NOMO-1 treated with dmso at 0.1 percent for 144 hours (cell line): ENCODE measurements around the gene FNBP1.

ENCODE experiments used
- DNase-seq: peaks from one replicate; lab custom pipeline; 2025; ENCODE audit not compliant: unreplicated experiment; lab: John Stamatoyannopoulos, UW

The FNBP1 gene

GRCh38 chr9:130042885-130043653, at the start of gene FNBP1:
TSS of gene FNBP1 (minus strand) at chr9:130043189. CDS start at chr9:130042975, 214 bp downstream.
- peak; percentile 39 for DNase-seq

GRCh38 chr9:130090915-130091314, 47.9 kb upstream of the FNBP1 start:
- DNase-seq = no peak

GRCh38 chr9:130089141-130089540, 46.2 kb upstream of the FNBP1 start:
- DNase-seq = no peak

DNA sequence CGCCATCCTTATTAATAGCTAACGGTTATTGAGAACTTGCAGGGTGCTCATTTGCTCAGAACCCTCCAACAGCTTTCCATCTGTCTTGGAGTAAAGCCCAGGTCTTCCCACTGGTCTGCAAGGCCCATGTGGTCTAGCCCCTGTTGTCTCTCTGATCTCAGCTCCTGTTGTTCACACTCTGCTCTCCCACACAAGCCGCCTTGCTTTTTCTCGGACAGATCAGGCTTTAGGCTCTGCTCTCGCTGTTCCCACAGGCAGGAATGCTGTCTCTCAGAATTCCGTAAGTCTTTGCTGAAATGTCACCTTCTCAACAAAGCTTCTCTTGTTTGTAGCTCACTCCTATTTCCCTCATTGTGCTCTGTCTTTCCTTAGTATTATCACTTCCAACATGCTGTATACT, 45.1 kb upstream of the FNBP1 start:
- no peak for DNase-seq

DNA sequence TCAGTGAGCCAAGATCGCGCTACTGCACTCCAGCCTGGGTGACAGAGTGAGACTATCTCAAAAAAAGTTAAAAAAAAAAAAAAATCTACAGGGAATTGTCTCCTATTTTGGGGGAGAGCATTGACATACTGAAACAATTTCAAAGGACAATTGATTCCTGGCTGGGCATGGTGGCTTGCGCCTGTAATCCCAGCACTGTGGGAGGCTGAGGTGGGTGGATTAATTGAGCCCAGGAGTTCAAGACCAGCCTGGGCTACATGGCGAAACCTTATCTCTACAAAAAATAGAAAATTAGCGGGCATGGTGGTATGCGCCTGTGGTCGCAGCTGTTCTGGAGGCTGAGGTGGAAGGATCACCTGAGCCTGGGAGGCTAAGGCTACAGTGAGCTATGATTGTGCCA, 41.3 kb upstream of the FNBP1 start:
- DNase-seq = no peak

DNA sequence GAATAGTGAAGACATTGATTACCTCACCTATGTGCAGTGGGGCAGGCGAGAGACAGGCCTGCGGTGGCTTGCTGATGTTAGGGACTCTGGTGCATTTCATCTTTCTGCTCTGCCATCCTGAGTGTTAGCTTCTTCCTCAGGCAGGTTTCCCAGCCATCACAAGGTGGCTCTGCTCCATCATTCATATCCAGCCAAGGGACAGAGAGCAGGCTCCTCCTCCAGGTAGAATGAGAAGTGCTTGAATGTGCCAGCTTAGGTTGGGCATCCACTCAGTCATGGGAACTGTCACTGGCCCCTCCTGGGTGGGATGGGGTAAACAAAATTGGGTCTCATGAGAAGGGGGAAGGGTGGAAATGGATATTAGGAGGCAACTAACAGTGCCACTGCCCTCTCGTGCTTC, 35.6 kb upstream of the FNBP1 start:
- no peak for DNase-seq

GRCh38 chr9:130073373-130073772, 30.4 kb upstream of the FNBP1 start:
- no peak for DNase-seq

- no peak for DNase-seq
Measured at GRCh38 chr9:130072515-130073235, 29.7 kb upstream of the FNBP1 start.

DNA sequence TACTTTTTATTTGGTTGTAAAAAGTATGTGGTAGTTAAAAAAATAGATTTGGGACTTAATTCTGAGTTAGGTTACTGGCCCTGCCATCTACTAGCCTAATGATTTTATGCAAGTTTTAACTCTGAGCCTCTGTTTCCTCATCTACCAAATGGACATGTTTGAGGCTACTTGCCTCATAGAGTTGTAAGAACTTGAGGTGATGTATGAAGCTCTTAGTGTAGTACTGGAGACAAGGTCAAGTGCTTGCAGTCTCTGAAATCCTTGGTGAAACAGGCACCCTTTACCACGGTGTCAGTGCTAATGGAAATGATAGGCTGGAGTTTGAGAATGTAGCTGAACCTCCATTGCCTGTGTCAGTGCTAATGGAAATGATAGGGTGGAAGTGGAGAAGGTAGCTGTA, 26.1 kb upstream of the FNBP1 start:
- no peak for DNase-seq

DNA sequence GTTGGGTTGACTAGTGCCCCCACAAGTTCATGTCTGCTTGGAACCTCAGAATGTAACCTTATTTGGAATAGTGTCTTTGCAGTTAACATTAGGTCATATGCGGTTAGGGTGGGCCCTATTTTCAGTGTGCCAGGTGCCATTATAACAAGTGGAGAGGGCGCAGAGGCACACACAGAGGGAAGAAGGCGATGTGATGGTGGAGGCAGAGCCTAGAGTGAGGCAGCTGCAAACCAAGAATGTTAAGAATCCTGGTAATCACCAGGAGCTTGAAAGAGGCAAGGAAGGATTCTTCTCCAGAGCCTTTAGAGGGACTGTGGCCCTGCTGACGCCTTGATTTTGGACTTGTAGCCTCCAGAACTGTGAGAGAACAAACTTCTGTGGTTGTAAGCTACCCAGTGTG, 21.6 kb upstream of the FNBP1 start:
- no peak for DNase-seq

GRCh38 chr9:130062750-130063149, 19.8 kb upstream of the FNBP1 start:
- DNase-seq = no peak

- DNase-seq = no peak
Measured at GRCh38 chr9:130060296-130060695, 17.3 kb upstream of the FNBP1 start.

DNA sequence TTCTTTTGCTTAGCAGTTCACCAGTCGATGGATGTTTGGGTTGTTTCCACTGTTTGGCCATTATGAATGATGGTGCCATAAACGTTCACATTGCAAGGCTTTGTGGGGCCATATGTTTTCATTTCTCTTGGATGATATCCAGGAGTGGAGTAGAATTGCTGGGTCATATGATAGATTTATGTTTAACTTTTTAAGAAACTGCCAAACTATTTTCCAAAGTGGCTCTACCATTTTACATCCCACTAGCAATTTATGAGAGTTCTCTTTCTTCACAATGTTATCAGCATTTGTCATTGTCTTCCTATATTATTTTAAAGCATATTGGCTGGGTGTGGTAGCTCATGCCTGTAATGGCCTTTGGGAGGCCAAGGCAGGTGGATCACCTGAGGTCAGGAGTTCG, 15.9 kb upstream of the FNBP1 start:
- no peak for DNase-seq

- no peak for DNase-seq
Measured at GRCh38 chr9:130058154-130058553, 15.2 kb upstream of the FNBP1 start.

GRCh38 chr9:130054820-130055219, 11.8 kb upstream of the FNBP1 start:
- DNase-seq = no peak

DNA sequence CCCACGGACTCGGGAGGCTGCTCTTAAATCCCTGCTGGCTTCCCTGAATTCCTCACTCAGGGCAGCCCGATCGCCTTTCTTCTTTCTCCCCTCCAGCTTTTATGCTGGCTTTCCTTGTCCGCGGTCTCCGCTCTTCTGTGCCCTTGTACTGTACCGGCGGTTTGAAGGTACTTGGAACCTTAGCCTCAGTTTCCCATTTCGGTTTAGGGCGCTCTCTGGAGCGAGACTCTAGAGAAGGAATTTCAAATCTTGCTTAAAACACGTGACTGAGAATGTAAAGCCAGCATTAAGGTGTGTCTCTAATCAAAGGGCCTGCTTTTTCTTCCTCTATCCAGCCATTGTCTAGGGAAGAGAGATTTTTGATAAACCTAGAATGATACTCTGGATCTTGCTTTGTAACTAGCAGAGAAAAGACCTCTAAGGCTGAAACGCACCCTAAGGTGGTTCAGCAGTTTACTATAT, 11.4 kb upstream of the FNBP1 start:
- DNase-seq = no peak

DNA sequence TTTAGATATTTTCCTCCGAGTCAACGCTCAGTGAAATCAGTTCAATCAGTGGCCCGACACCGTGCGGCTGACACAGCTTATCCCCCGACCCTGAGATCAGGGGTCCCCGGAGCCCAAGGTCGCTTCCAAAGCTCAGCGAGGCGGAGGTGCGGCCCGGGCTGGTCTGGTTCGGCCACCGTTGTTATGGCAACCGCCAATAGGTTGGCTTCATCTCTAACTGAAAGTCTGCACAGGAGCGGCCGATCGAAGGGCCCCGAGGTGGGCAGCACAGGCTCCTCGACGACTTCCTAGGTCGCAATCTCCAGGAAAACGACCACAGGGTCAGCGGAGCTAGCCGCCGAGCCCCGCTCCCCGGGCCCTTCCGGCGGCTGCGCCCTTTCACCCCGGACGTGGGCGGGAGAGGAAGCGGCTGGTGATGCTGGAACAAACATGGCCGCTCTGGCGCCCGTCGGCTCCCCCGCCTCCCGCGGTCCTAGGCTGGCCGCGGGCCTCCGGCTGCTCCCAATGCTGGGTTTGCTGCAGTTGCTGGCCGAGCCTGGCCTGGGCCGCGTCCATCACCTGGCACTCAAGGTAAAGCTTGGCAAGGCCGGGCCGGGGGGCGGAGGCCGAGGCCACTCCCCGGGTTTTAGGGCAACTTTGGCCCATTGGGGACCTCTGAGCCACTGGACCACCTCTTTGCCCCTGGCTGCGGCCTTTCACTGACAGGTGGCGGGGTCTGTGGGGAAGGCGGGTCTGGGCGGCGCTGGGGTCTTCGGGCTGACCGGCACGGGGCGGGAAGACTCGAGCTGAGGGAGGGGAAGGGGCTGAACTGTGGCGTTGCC, 10.7 kb upstream of the FNBP1 start, which contains the start of gene GPR107:
Gene GPR107 (plus strand): TSS at position 403 of the 821 bp plus-strand sequence. CDS start 27 bp downstream, at position 430.
- peak; percentile 31 for DNase-seq

DNA sequence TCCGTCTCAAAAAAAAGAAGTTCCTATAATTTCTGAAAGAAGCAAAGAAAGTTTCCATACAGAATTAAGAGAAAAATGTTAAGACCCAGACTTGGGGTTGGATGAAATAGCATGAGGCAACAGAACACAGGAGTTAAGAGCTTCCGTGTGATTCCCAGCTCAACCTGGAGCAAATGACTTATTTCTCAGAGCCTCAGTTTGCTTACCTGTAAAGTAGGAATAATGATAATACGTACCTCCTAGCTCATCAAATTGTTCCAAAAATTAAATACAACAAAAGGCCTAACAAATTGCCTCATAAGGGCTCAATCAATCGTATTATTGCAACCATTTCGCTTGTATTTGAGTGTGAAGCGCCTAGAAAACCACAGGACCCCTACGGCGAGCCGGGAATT, 10.1 kb upstream of the FNBP1 start:
- DNase-seq = no peak

DNA sequence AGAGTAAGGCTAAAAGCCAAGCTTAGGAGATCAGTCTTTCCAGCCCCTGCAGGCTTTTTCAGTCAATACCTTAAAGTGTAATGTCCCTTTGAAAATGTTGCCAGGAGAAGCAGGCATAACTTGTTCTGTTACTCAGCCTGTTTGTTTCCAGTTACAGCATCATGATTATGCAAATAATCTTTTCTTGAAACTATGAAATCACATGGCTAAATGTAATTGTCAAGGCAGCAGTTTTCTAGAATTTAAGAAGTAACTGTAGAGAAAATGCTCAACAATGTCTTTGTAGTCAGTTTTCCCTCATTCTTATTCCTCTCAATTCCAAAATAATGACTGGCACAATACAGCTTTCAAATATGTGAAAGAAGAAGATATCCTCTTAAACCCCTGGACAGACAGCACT, 8.9 kb upstream of the FNBP1 start:
- DNase-seq = no peak

DNA sequence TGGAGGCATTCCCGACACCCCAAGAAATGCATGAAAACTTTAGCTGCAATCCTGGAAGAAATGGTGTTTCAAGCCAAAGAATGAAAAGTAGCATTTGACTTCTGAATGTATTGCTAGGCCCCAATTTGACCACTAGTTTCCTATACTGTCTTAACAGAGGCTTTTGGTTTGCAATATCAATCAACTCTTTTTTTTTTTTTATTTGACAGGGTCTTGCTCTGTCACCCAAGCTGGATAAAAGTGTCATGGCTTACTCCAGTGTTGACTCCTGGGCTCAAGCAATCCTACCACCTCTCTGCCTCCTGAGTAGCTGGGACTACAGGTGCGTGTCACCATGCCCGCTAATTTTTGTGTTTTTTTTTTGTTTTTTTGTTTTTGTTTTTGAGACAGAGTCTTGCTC, 7.5 kb upstream of the FNBP1 start:
- no peak for DNase-seq

DNA sequence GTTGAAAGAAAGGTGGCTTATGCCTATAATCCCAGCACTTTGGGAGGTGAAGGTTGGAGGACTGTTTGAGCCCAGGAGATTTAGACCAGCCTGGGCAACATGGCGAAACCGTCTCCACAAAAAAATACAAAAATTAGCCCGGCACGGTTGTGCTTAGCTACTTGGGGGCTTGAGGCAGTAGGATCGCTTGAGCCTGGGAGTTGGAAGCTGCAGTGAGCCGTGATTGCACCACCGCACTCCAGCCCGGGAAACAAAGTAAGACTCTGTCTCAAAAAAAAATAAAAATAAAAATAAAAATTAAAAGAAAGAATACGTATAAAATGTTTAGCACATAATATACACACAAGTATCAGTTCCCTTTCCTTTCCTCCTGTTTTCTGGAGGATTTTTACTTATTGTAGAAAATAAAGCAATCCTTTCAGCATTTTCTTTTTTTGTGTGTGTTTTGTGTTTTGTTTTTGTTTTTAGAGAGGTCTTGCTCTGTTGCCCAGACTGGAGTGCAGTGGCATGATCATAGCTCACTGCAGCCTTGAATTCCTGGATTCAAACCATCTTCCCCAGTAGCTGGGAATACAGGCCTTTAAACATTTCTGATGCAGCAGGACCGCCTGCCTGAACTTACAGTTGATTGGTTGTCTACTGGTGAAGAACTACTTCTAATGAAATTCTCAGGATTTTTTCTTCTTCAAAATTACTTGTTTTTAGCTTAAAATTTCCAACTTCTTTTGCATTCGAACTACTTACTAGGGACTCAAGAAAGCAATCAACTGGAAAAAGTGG, 6.6 kb upstream of the FNBP1 start:
- DNase-seq = no peak
